H9 (cell line): ENCODE results near the gene CDK5. TPM values are rescaled to one million over a fixed set of nuclear protein-coding genes. Genes with fewer than 3 reads are reported as not detected.

ENCODE experiments used
- DNase-seq: peaks from one replicate; pipeline ENCODE4 v3.0.0-alpha.2; 2017
- H2AFZ ChIP-seq: one replicate; pipeline ENCODE4 v1.6.1; 2013; ENCODE audit warnings: mild to moderate bottlenecking, low read length, control low read depth, moderate library complexity
- H2AK5ac ChIP-seq: 2 replicates; pipeline ENCODE4 v1.6.1; 2013; ENCODE audit warnings: low read length, control low read depth, mixed read lengths; ENCODE audit not compliant: insufficient read length
- H2BK120ac ChIP-seq: one replicate; pipeline ENCODE4 v1.6.1; 2013; ENCODE audit warnings: low read depth, mild to moderate bottlenecking, low read length, control low read depth, inconsistent platforms; ENCODE audit not compliant: poor library complexity, severe bottlenecking
- H2BK12ac ChIP-seq: 2 replicates; pipeline ENCODE4 v1.6.1; 2013; ENCODE audit warnings: low read length, control low read depth, mixed read lengths, low read depth; ENCODE audit not compliant: insufficient read length
- H2BK15ac ChIP-seq: 2 replicates; pipeline ENCODE4 v1.6.1; 2013; ENCODE audit warnings: low read depth, low read length, control low read depth
- H2BK20ac ChIP-seq: one replicate; pipeline ENCODE4 v1.6.1; 2013; ENCODE audit warnings: low read depth, mild to moderate bottlenecking, low read length, control low read depth, inconsistent platforms; ENCODE audit not compliant: poor library complexity, severe bottlenecking
- H2BK5ac ChIP-seq: 2 replicates; pipeline ENCODE4 v1.6.1; 2013; ENCODE audit warnings: low read length, control low read depth, mixed read lengths; ENCODE audit not compliant: insufficient read length
- H3K14ac ChIP-seq: 2 replicates; pipeline ENCODE4 v1.6.1; 2013; ENCODE audit warnings: low read length, control low read depth; ENCODE audit not compliant: insufficient read depth
- H3K18ac ChIP-seq: 2 replicates; pipeline ENCODE4 v1.6.1; 2013; ENCODE audit warnings: low read depth, mild to moderate bottlenecking, mixed read lengths, low read length, control low read depth; ENCODE audit not compliant: insufficient read length
- H3K23ac ChIP-seq: 2 replicates; pipeline ENCODE4 v1.6.1; 2013; ENCODE audit warnings: low read length, control low read depth, mixed read lengths, low read depth; ENCODE audit not compliant: insufficient read length
- H3K23me2 ChIP-seq: 2 replicates; pipeline ENCODE4 v1.6.1; 2013; ENCODE audit warnings: low read depth, mild to moderate bottlenecking, mixed read lengths, low read length, control low read depth; ENCODE audit not compliant: insufficient read length, poor library complexity, severe bottlenecking
- H3K27ac ChIP-seq: 2 replicates; pipeline ENCODE4 v1.5.1; 2013; ENCODE audit warnings: low read length, control low read depth, mixed read lengths, low read depth; ENCODE audit not compliant: insufficient read length
- H3K27me3 ChIP-seq: 2 replicates; pipeline ENCODE4 v1.6.1; 2013; ENCODE audit warnings: low read length, control low read depth, inconsistent platforms; ENCODE audit not compliant: insufficient read depth
- H3K4ac ChIP-seq: 2 replicates; pipeline ENCODE4 v1.6.1; 2013; ENCODE audit warnings: low read depth, mild to moderate bottlenecking, control low read depth, inconsistent platforms, low read length, moderate library complexity
- H3K4me1 ChIP-seq: 2 replicates; pipeline ENCODE4 v1.6.1; 2013; ENCODE audit warnings: low read length, control low read depth, inconsistent platforms; ENCODE audit not compliant: insufficient read depth
- H3K4me2 ChIP-seq: 2 replicates; pipeline ENCODE4 v1.6.1; 2013; ENCODE audit warnings: low read length, control low read depth, mixed read lengths; ENCODE audit not compliant: insufficient read length, insufficient read depth
- H3K56ac ChIP-seq: 2 replicates; pipeline ENCODE4 v1.6.1; 2013; ENCODE audit warnings: low read depth, mild to moderate bottlenecking, mixed read lengths, low read length, control low read depth; ENCODE audit not compliant: insufficient read length
- H3K79me1 ChIP-seq: 2 replicates; pipeline ENCODE4 v1.6.1; 2013; ENCODE audit warnings: low read depth, mild to moderate bottlenecking, moderate library complexity, low read length, control low read depth, inconsistent platforms; ENCODE audit not compliant: insufficient read depth, poor library complexity, severe bottlenecking
- H3K79me2 ChIP-seq: 2 replicates; pipeline ENCODE4 v1.6.1; 2013; ENCODE audit warnings: low read length, control low read depth, inconsistent platforms; ENCODE audit not compliant: insufficient read depth
- H3K9ac ChIP-seq: 2 replicates; pipeline ENCODE4 v1.6.1; 2013; ENCODE audit warnings: low read length, control low read depth, mixed read lengths; ENCODE audit not compliant: insufficient read length; ENCODE audit errors: extremely low read depth
- H3K9me3 ChIP-seq: one replicate; pipeline ENCODE4 v1.6.1; 2013; ENCODE audit warnings: low read depth, low read length, inconsistent platforms; ENCODE audit not compliant: control insufficient read depth
- H3T11ph ChIP-seq: one replicate; pipeline ENCODE4 v1.6.1; 2013; ENCODE audit warnings: mild to moderate bottlenecking, low read length, control low read depth, inconsistent platforms
- H4K20me1 ChIP-seq: one replicate; pipeline ENCODE4 v1.6.1; 2013; ENCODE audit not compliant: control insufficient read depth, insufficient read length, insufficient read depth
- H4K5ac ChIP-seq: 2 replicates; pipeline ENCODE4 v1.6.1; 2013; ENCODE audit warnings: low read depth, mild to moderate bottlenecking, mixed read lengths, low read length, control low read depth; ENCODE audit not compliant: insufficient read length
- H4K8ac ChIP-seq: replicated peaks from 2 replicates; pipeline ENCODE4 v1.6.1; 2013; ENCODE audit warnings: low read length, control low read depth, mixed read lengths, low read depth; ENCODE audit not compliant: insufficient read length
- H4K91ac ChIP-seq: 2 replicates; pipeline ENCODE4 v1.6.1; 2013; ENCODE audit warnings: low read depth, mild to moderate bottlenecking, moderate library complexity, mixed read lengths, low read length, control low read depth; ENCODE audit not compliant: insufficient read length
- H3K27ac Mint-ChIP-seq, 3 experiments: 2 replicates in 2 of 3; 3 replicates in 1 of 3; pipeline ENCODE4 v1.8.0; 2020 to 2021; ENCODE audit warnings: mixed read lengths in 3 of 3, mild to moderate bottlenecking in 1 of 3, moderate library complexity in 1 of 3
- H3K27me3 Mint-ChIP-seq: 2 replicates; pipeline ENCODE4 v1.8.0; 2021; ENCODE audit warnings: low read depth, mild to moderate bottlenecking, moderate library complexity, mixed read lengths
- H3K36me3 Mint-ChIP-seq, 3 experiments: 2 replicates in 2 of 3; 3 replicates in 1 of 3; pipeline ENCODE4 v1.8.0; 2020 to 2021; ENCODE audit warnings: low read depth in 3 of 3, mixed read lengths in 3 of 3; ENCODE audit not compliant: insufficient read depth in 1 of 3
- H3K4me1 Mint-ChIP-seq, 2 experiments: 2 replicates each; pipeline ENCODE4 v1.8.0; 2020; ENCODE audit warnings: mixed read lengths in 2 of 2
- H3K4me3 Mint-ChIP-seq, 2 experiments: 2 replicates in 1 of 2; 3 replicates in 1 of 2; pipeline ENCODE4 v1.8.0; 2020 to 2021; ENCODE audit warnings: mild to moderate bottlenecking in 2 of 2, mixed read lengths in 2 of 2, moderate library complexity in 1 of 2
- H3K9me3 Mint-ChIP-seq, 2 experiments: 2 replicates in 1 of 2; 3 replicates in 1 of 2; pipeline ENCODE4 v1.8.0; 2020; ENCODE audit warnings: mild to moderate bottlenecking in 2 of 2, mixed read lengths in 2 of 2, moderate library complexity in 1 of 2
- CTCF ChIP-seq: fragments of 200-600 bp; sonication (generic); conservative IDR thresholded peaks from 3 replicates; pipeline ENCODE4 v1.8.0; 2021; ENCODE audit warnings: antibody characterized with exemption, mild to moderate bottlenecking
- WGBS: extraction: QIAGEN DNeasy Blood & Tissue Kit; methylation state at CpG from one replicate; pipeline ENCODE4 v1.1.7; 2013; ENCODE audit warnings: missing lambda C conversion rate, low lambda C conversion rate, mixed read lengths; ENCODE audit not compliant: insufficient read length; ENCODE audit errors: extremely low coverage; 5-methylcytosine and 5-hydroxymethylcytosine counted together
- total RNA-seq: library from RNA; stranded (reverse); gene quantifications from 2 replicates; pipeline ENCODE4 v1.2.1, GENCODE V29; 2021

The CDK5 gene
- total RNA-seq, 1 experiment from 2014 or later = 19.9 TPM

GRCh38 chr7:151013733-151014497 is 43.8 kb downstream of the CDK5 start:
- DNase-seq = peak; percentile 97
- Histone ChIP-seq H4K91ac (no peak overlapping the region), H2BK15ac (no peak overlapping the region), H3K23me2 (peaks cover 7% of the 10 kb centered on the region), H4K8ac (no peak overlapping the region), H4K5ac (no peak overlapping the region), H4K20me1 (no peaks in the 10 kb centered on the region), H3K4me2 (peak overlapping the region; percentile 59), H3K9ac (no peak overlapping the region), H3K9me3 (no peaks in the 10 kb centered on the region), H3K14ac (peak overlapping the region; percentile 80), H3K79me2 (no peaks in the 10 kb centered on the region), H2AFZ (no peak overlapping the region), H3K79me1 (no peaks in the 10 kb centered on the region), H2BK5ac (no peak overlapping the region), H3K4ac (no peak overlapping the region), H3T11ph (no peak overlapping the region), H3K4me1 (peaks cover 4% of the 10 kb centered on the region; the same call in 1 of the 2 replicates), H3K18ac (peak overlapping the region; percentile 84), H3K27me3 (no peaks in the 10 kb centered on the region; the same call in 1 of the 2 replicates), H3K23ac (no peak overlapping the region), H2BK12ac (no peak overlapping the region), H2BK20ac (no peak overlapping the region), H2AK5ac (no peak overlapping the region), H2BK120ac (no peak overlapping the region), H3K56ac (no peak overlapping the region), H3K27ac (no peak overlapping the region)
- Mint-ChIP-seq H3K4me1 (peaks cover 29 to 52% of the 10 kb centered on the region in 2 experiments), H3K27ac (peak overlapping the region in 1 of 3 experiments; percentile 18; a peak in 1 of 7 replicates), H3K36me3 (peaks cover 2 to 6% (median 6%) of the 10 kb centered on the region in 3 experiments; a peak in 6 of 7 replicates), H3K27me3 (peaks cover 63% of the 10 kb centered on the region), H3K4me3 (peak overlapping the region; percentile 63 to 76), H3K9me3 (peaks cover 0 to 3% of the 10 kb centered on the region in 2 experiments; a peak in 2 of 5 replicates)
- WGBS = no CpG with 5 or more reads among the region's 55 CpGs
- TF ChIP-seq CTCF = no peak
